Activated T-cell treated with anti-CD3 and anti-CD28 coated beads for 24 hours (primary cell): ENCODE results near the gene SOST.
A peak's percentile ranks its signal among the peaks of the same experiment; 100 is the strongest.

Source experiments
- DNase-seq: peaks from one replicate; pipeline ENCODE4 v3.0.0-alpha.2; 2020; ENCODE audit warnings: low read depth

Gene SOST

DNA sequence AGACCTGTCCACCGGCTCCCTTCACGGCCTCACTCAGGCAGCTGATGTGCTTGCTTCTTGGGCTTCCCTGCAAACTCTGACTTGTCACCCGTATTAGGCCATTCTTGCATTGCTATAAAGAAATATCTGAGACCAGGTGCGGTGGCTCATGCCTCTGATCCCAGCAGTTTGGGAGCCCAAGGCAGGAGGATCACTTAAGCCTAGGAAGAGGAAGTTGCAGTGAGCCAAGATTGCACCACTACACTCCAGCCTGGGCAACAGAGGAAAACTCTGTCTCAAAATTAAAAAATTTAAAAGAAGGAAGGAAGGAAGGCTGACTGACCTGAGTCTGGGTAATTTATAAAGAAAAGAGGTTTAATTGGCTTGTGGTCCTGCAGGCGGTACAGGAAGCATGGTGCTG lies 17.0 kb downstream of the SOST start:
- DNase-seq = no peak

DNA sequence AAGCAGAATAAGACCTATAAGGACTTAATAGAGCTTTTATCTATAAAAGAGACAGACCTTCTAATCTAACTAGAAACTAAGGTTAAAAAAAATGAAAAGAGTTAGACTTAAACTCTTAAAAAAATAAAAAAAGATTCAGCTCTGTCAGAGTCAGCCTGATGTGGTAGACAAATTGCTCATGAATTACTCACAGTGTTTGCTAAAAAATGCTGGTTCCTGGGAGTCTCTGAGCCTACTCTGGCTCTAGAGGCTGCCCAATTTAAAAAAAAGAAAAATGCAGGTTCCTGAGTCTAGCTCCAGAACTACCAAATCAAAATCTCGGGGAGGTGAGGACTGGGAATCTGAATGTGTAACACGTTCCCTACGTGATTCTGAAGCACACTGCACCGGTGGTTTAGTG lies 18.1 kb downstream of the SOST start:
- DNase-seq = no peak

DNA sequence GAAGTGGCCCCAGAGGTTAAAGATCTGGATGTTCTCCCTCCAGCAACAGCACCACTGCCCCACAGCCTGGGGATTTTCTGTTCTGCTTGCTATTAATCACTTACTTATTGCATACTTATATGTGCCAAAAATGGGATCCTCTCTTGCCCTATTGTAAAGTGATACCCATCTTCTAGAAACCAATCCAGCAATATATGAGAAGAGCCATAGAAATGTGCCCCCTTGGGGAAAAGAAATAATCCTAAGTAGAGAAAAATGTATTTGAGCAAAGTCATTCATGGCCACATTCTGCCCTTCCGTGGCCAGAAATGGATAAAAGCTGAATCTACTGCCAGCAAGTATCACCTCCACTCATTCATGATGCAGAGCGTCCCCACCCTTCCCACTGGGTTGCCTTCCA lies 20.9 kb downstream of the SOST start:
- DNase-seq = no peak

DNA sequence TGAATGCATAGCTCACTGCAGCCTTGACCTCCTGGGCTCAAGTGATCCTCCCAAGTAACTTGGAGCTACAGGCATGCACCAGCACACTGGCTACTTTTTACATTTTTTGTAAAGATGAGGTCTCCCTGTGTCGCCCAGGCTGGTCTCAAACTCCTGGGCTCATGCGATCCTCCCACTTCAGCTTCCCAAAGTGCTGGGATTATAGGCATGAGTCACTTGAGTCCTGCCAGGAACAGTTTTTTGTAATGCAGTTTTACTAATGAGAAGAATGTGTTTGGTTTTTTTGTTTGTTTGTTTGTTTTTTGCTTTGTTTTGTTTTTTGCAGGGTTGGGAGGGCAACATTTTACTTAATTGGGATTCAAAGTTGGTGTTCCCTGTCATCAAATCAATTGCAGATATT lies 22.2 kb downstream of the SOST start:
- DNase-seq = no peak

DNA sequence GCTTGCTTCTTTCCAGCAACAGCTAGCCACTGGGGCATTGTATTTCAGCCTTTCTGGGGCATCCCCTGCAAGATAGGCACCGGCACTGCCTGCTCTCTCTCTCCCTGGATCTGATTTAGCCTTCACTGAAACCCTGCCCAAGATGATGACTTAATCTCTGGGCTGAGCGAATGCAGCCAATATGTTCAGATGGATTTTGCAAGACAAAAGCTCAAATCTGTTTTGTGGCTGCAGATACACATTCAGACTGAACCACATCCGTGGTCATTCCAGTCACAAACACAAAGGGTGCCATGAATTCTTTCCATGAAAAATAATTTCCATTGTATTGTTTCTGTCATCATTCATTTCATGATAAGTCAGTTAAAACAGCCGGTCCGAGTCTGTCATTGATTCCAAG lies 24.2 kb downstream of the SOST start:
- no peak for DNase-seq

DNA sequence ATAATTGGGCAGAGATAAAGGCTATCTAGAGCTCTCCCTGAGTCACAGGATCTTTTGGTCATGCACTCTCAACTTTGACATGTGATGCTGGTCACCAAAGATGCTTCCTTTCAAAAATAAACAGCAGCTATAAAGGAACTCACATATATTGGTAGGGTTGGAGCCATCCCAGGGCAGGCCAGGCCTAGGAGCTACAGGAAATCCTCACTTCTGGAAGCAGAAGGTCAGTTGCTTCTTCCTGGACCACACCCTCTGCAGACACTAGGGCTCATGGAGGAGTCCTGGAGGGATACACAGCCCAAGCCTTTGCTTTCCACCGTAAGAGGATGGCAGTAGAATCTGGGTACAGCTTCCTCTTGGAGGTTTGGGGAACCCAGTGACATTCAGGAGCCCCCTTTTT lies 24.6 kb downstream of the SOST start:
- DNase-seq = no peak

DNA sequence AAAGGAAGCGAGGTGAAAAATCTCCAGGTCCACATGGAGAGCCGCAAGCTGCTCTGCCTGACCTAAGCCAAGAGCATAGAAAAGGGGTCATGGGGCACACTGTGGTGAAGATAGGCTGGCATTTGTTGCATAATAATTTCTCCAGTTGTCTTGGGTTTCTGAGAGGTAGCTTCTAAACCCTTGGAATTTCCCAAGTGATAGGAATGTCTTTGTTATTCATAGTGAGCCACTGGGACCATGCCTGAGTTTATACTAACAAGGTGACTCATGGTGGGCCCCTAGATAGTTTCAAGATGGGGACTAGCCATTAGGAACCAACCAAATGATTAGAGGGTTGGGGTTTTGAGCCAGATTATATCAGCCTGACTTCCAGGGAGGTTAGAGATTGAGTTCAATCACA lies 25.6 kb downstream of the SOST start:
- DNase-seq = no peak

DNA sequence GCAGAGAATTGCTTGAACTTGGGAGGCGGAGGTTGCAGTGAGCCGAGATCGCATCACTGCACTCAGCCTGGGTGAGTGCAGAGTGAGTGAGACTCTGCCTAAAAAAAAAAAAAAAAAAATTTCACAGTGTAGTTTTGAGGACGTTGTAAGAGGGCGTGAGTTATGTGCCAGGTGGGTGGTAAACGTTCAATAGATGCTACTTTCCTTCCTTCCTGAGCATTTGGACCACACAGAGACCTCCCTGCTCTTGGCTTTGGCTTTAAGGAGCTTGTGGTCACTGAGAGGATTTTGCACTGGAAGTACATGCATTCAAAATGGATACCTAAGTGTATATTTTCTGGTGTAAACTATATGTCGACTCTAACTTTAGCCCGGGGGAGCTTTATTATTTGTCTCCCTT lies 30.5 kb downstream of the SOST start:
- DNase-seq = no peak

DNA sequence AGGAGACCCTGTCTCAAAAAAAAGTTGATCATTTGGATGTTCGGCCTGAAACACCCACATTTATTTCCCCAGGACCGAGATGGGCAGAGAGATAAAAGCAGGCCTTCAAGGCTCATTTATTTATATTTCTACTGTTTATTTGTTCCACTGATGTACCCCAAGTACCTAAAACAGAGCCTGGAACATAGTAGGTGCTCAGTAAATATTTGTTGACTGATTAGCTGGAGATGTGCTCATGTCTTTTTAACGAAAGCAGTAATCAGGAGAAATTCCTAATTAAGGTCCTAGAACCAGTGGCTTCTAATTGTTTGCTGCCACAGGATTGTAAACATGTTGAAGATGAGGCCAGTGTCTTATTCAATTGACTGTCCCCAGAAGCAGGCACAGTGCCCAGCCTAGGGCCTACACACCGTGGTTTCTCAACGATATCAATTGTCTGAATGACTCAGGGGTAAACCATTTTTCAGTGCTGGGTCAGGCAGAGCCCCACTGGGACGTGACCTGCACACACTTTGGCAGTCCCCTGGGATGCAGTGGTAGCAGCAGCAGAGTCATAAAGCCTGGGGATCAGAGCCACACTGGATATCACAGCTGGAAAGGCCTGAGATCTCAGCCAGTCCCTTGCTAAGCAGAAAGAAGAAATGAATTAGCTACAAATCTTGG lies 34.8 kb downstream of the SOST start:
- no peak for DNase-seq

DNA sequence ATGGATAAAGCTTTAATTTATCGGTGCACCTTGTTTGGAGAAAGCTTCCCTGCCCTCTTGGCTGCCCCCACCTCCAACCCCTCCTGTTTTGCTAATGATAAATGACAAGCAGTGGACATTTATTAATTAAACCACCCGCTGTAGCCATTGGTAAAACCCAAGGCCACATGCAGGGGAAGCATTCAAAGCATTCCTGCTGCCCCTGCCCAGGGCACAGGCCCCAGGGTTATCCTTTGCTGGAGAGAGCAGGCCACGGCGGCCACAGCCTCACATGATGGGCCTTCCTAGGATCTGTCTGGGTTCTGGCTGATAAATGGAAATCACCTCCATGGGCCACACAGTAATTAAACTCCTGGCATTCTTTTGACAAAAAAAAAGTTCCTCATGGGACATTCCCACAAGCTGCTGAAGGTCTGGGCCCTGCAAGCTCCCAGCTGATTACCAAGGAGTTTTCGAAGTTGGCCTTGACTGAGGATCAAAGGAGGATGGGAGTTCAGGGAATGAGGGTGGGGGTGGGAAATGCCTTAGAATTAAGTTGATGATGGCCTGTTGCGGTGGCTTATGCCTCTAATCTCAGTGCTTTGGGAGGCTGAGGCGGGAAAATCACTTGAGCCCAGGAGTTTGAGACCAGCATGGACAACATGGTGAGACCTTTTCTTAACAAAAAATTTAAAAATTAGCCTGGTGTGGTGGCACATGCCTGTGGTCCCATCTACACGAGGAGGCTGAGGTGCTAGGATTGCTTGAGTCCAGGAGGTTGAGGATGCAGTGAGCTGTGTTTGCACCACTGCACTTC lies 35.5 kb downstream of the SOST start:
- no peak for DNase-seq

DNA sequence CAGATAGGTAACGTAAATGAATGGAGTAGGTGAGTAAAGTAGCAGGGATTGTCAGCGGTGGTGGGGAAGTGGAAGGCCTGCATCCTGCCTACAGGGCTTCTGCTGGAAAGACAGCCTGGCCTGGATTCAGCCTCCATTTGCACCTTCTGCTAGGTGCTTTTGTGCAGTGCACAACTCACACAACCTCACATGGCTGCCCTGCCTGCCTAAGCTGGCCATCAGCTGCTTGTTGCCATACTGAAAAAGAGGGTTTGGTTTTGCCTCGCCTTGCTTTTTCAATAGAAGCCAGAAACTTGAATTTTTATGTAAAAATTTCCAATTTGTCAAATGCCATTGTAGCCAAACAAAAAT lies 36.3 kb downstream of the SOST start:
- DNase-seq = no peak

DNA sequence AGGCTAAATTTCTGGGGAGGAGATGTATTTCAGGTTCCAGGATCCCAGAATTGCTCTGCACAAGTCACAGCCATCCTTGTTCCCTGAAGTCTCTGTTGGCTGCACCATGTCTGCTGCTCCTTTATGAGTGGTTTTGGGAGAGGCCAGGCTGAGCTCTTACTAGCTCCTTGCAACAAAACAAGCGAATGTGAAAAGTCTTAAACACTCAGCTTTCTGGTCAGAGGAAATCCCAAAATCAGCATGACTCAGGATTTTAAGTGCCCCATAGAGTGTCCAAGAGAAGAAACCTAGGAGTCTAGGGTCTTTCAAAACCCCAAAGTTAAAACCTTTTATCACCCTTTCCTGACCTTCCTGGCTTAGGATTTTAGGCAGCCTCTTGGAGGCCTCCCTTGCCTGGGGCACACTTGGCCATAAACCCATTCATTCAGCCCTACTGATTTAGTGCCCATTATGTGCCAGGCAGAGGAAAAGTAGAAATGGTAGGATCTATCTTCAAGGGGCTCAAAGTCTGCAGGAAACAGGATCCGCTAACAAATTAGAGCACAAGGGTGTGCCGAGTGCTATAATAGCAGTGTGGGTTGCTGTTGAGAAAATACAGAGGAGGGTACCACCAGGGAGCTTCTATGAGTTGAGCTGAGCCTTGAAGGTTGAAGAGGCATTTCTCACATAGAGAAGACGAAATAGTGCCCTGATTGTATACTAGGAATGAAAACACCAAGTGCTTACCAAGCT lies 36.9 kb downstream of the SOST start:
- DNase-seq = no peak

DNA sequence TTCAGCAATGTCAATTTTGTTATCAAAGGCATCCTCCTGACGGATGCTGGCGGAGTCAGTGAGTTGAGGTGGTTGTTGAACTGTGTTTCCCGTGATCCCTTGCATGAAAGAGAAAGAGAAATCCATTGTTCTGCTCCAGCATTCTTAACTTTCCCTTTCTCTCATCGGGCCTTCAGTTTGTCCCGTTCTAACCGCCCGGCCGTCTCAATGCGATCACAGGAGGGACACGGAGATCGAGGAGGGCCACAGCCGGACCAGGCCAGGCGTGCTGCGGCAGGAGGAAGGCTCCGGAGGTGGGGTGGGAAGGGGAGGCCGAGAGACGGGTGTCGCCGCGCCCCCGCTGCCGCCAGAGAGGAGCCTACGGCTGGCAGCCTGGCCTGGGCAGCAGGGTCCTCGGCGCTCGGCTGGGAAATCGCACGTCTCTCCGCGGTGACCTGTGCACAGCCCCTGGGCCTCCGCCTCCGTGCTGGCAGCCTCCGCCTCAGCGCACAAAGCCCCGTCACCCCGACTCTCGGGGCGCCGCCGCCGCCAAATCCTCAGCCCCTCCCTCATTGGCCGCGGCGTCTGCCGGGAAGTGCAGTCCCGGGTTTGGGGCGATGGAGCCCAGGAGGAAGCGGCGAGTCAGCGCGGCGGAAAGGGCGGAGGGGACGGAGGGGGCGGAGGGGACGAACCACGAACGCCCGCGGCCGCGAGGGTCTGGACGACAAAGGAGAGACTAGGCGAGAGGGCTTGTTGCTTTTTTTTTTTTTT lies 38.1 kb downstream of the SOST start:
- peak; percentile 72 for DNase-seq

DNA sequence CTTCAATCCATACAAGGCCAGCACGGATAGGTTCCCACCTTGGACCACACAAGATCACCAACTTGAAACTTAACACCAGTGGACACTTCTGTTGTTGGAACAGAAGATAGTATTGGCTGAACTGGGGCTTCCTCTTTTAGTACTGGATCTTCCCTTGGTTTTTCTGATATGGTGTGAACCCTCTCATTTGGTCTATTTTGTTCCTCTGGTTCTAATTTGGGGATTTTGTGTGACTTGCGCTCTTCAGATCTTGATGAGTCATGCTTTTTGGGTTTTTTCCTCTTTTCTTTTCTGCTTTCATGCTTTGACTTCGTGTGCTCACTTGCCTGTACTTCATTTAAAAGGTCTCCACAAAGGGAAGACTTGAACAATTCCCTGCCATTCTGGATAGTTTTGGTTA lies 39.0 kb downstream of the SOST start:
- DNase-seq = no peak

DNA sequence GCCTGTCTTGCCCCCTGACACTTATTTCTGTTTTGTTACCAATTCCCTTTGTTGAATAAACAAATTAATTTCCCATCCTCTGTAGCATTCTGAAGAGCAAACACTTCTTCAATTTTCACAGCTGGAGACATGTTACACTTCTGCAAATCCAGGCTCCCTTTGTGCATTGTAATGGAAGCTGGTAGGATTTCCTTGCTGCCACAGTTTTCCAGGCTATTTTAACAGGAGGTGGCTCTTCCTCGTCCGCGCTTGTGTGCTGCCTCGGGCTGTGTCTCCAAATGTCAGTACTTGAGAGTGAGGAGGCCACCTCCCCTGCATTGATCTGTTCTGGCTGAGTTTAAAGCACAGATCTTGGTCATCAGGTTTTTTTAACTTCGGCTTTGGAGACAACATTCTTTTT lies 40.0 kb downstream of the SOST start:
- no peak for DNase-seq

DNA sequence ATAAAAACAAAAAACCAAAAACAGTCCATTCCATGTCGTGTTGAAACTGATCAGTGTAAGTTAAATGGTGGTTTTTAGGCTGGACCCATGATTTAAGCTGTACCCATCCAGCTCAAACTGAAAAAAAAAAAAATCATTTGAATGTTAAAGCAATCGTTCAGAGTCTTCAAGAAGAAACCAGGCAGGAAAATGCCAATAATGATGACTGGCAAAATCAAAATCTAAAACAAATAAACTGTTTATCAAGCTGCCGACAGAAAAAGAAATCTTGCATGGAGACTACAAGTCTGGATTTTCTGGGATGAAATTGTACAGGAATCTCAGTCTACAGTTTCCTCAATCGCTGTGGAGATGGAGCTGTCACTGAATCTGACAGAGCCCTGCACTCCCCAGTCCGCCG lies 40.7 kb downstream of the SOST start:
- DNase-seq = no peak

DNA sequence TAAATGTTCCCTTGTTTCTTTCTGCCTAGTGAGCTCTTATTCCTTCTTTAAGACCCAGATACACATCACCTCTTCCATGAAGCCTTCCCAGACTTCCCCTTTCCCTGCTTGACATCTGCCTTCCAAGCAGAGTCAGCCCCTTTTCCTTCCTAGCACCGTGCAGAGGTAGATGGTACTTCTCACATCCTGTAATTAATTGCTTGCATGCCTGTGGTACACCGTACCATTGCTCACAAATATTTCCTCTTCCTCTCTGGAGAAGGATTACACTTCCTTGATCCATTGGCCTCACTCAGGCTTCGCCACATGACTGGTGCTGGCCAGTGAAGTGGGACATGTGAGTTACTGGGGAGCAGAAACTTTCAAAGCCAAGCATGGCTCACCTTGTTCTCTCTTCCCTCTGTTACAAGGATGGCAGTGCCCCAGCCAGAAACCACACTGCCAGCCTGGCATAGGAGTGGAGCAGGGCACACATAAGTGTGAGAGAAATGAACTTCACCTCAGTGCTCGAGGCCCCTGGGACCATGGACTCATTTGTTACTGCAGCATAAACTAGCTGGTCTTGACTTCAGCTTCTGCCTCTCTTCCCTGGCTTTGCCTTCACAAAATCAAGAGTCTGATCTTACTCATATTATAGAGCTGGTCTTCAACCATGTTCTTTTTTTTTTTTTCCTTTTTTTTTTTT lies 44.0 kb downstream of the SOST start:
- DNase-seq = no peak

DNA sequence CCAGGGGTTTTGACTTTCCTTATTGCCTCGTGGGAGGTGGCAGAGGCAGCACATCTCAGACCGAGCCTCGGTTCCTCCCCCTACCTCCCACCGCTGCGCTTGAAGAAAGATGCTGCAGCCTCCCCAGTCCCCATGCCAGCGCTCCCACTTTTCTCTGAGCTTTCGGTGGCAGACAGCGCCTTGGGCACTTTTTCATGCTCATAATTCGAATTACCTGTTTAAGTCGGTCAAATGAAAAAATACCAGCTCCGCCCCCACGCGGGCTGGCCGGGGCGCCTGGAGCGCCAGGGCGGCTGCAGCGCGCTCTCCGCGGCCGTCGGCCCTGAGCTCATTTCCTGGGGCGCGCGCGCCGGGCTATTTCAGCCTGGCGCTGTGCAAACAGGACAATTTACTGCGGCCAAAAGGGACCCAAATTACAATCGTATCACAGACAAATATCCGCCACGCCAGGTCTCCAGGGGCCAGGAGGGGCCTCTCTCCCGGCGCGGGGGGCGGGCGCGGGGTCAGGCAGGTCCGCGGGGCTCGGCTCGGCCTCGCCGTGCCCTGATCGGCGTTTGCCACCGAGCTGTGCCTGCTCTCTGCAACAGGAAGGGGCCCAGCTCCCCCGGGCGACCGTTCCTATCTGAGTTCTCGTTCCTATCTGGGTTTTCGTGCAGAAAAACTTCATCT lies 45.0 kb downstream of the SOST start:
- no peak for DNase-seq

DNA sequence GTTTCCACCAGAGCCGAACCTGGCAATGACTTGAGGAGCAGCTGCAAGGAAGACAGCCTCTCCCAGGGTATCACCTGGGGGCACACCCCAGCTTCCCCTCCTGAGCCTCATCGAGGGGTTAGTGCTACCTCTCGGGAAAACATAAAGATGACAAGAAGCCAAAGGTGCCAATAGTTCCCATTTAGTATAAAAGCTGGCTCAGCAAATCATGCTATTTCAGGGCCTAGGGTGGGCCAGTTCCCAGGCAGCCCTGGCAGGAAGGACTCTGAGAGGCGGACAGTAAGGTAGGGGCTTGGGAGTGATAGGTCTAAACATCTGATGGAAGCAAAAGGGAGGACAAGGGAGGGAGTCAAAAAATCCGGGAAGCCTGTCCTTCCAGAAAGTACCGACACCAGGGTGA lies 46.2 kb downstream of the SOST start:
- DNase-seq = no peak

DNA sequence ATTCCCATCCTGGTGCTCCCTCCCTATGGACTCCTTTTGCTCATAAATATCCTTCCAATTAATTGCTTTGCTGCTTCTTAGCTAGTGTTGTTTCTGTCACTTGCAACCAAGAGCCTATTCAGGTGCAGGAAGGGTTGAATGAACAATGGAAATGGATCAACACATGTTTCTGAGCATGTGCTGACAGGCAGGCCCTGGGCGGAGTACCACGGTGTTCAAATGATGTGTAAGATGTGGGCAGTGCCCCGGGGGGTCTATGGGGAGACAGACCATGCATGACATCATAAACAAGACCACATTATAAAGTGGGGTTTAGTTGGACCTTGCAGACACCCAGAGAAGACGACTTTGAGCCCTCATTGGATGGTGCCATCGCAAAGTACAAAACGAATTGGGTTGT lies 48.5 kb downstream of the SOST start:
- no peak for DNase-seq

DNA sequence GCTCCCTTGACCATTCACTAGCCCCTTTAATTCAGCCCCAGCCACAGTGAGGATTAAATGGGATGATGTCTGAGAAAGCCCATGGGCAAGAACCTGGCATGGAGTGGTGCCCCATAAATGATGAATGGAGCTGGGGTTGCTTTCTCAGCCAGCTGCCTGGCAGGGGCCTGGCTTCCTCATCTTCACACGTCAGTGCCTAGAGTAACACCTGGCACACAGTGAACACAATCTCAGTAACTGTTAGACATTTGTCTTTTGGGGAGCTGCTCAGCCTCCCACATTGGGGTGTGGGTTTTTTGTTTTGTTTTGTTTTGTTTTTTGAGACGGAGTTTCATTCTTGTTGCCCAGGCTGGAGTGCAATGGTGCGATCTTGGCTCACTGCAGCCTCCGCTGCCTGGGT lies 49.4 kb downstream of the SOST start:
- no peak for DNase-seq

DNA sequence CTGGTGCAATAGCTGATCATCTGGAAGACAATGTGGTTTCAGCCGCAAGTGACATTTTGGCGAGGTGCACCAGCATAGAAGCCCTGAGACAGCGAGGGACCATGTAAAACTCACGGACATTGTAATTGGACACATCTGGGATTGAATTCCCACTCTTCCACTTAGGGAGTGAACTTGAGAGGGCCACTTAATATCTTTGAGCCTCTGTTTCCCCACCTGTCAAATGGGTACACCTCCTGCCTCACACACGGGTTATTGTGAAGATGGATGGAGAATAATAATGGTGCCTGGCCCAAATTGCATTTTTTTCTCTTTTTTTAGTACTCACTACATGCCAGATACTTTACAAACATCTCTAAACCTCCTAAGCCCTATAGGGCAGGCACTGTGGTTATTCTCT lies 51.4 kb downstream of the SOST start:
- DNase-seq = no peak
